Activated CD4-positive, alpha-beta T cell treated with anti-CD3 and anti-CD28 coated beads, Interleukin-2, amount 50 U/mL, for 48 hours (primary cell): Measurements from ENCODE around the gene SLC48A1.
A peak's percentile ranks its signal among the peaks of the same experiment; 100 is the strongest.

ENCODE experiments used
- DNase-seq, 2 experiments: peaks; one replicate each; pipeline ENCODE4 v3.0.0-alpha.2; 2020

Gene SLC48A1

GRCh38 chr12:47744778-47745436 is 28.1 kb upstream of the SLC48A1 start:
- no peak for DNase-seq

GRCh38 chr12:47745485-47746041 is 27.5 kb upstream of the SLC48A1 start:
- DNase-seq, result no peak

GRCh38 chr12:47746073-47746472 is 27.0 kb upstream of the SLC48A1 start:
- no peak for DNase-seq

GRCh38 chr12:47746523-47746922 is 26.5 kb upstream of the SLC48A1 start:
- DNase-seq, result no peak

GRCh38 chr12:47747126-47747525 is 25.9 kb upstream of the SLC48A1 start:
- DNase-seq, result no peak

GRCh38 chr12:47747596-47748506 is 25.2 kb upstream of the SLC48A1 start:
- DNase-seq, result no peak

- DNase-seq, result no peak
These were observed 24.6 kb upstream of the SLC48A1 start for GRCh38 chr12:47748507-47748828.

GRCh38 chr12:47748899-47749298 is 24.1 kb upstream of the SLC48A1 start:
- no peak for DNase-seq

- no peak for DNase-seq
These were observed 22.7 kb upstream of the SLC48A1 start for GRCh38 chr12:47750229-47750798.

GRCh38 chr12:47750916-47751470 is 22.0 kb upstream of the SLC48A1 start:
- DNase-seq, result no peak

GRCh38 chr12:47751561-47751960 is 21.5 kb upstream of the SLC48A1 start:
- DNase-seq, result no peak

GRCh38 chr12:47752121-47752520 is 20.9 kb upstream of the SLC48A1 start:
- no peak for DNase-seq

GRCh38 chr12:47752552-47752951 is 20.5 kb upstream of the SLC48A1 start:
- DNase-seq, result no peak

- DNase-seq, result no peak
These were observed 19.7 kb upstream of the SLC48A1 start for GRCh38 chr12:47753021-47754001.

GRCh38 chr12:47754126-47754525 is 18.9 kb upstream of the SLC48A1 start:
- DNase-seq, result no peak

- no peak for DNase-seq
These were observed 18.2 kb upstream of the SLC48A1 start for GRCh38 chr12:47754881-47755280.

- peak; percentile 56 to 68 for DNase-seq
These were observed 17.1 kb upstream of the SLC48A1 start for GRCh38 chr12:47755655-47756562.

- DNase-seq, result no peak
These were observed 15.6 kb upstream of the SLC48A1 start for GRCh38 chr12:47757364-47757839.

- no peak for DNase-seq
These were observed 15.0 kb upstream of the SLC48A1 start for GRCh38 chr12:47757840-47758583.

GRCh38 chr12:47758584-47758833 is 14.5 kb upstream of the SLC48A1 start:
- DNase-seq, result no peak
